VCaP (cell line): ENCODE data around the gene LDB3.

Source experiments
- H3K27ac ChIP-seq: fragments of 450-650 bp; 2 replicates; pipeline ENCODE4 v1.5.1; 2017
- TF ChIP-seq, protein P1 (sequence below): fragments of 450-650 bp; conservative IDR thresholded peaks from 2 replicates; pipeline ENCODE4 v1.5.1; 2017; ENCODE audit warnings: mild to moderate bottlenecking, moderate library complexity

The LDB3 gene

DNA sequence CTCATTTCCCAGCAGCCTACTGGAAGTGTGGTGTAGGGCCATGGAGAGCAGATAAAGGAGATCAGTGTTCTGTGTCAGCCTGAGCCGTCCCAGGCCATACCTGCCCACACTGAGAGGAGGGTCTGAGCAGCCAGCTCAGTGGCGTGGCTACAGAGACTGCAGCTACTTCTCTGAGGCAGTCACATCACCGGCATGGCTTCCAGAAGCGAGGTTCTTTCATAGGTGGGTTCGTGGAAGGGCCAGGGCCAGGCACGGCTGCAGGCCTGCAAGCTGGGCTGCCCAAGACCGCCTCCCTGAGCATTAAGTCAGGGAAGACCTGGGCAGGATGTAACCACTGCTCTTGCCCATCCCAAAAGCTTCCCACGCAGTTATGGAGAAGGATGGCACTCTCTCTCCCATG lies 34.9 kb downstream of the LDB3 start:
- no peak overlapping the region for H3K27ac ChIP-seq
- TF ChIP-seq, protein P1, sequence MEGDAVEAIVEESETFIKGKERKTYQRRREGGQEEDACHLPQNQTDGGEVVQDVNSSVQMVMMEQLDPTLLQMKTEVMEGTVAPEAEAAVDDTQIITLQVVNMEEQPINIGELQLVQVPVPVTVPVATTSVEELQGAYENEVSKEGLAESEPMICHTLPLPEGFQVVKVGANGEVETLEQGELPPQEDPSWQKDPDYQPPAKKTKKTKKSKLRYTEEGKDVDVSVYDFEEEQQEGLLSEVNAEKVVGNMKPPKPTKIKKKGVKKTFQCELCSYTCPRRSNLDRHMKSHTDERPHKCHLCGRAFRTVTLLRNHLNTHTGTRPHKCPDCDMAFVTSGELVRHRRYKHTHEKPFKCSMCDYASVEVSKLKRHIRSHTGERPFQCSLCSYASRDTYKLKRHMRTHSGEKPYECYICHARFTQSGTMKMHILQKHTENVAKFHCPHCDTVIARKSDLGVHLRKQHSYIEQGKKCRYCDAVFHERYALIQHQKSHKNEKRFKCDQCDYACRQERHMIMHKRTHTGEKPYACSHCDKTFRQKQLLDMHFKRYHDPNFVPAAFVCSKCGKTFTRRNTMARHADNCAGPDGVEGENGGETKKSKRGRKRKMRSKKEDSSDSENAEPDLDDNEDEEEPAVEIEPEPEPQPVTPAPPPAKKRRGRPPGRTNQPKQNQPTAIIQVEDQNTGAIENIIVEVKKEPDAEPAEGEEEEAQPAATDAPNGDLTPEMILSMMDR, result no peak

DNA sequence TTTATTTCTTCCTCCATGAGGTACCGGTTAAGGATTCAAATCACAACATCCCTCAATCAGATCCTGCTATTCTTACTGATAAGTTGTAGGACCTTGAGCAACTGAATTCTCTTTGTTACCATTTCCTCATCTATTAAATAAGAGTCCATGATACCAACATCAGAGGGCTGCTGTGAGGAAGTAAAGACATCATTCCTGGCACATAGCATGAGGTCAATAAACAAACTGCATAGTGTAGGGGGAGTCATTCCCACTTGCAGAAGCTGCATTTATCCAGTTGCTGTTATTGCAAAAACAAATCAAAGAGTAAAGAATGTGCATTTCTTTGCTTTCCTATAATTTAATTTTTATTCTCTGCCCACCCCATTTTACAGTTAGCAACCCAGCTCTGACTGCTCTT lies 36.8 kb downstream of the LDB3 start:
- TF ChIP-seq, protein P1, result no peak
- no peak overlapping the region for H3K27ac ChIP-seq

DNA sequence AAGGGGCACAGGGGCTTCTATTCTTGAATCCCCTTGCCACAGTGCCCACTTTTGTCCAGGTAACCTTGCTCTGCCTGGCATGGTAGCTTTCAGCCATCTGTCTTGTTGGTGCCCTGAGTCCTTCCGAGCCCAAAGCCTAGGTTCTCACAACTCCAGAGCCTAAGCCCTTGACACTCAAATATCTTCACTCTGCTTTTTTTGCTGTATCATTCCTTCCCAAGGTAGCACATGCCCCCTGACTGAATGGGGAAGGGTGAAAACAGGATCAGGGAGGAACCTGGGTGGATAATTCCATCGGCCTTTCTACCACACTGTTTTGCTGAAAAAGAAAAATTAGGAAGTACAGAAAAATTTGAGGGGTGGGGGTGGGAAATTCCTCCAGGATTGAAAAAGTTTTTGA lies 37.6 kb downstream of the LDB3 start:
- TF ChIP-seq, protein P1, result no peak
- H3K27ac ChIP-seq, result no peak overlapping the region

DNA sequence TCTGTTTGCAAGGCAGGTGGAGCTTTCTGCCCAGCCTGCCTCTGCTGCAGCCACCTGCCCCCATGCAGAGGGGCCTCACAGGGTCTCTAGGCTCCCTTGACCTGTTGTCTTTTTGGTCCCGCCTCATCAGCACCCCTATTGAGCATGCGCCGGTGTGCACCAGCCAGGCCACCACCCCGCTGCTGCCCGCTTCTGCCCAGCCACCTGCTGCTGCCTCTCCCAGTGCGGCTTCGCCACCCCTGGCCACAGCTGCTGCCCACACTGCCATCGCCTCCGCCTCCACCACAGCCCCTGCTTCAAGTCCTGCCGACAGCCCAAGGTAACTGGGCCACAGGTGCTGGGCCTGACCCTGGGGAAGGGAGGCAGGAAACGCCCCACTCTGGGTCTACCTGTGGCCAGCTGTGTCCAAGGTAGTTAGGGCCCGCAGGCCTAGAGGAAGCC lies 38.1 kb downstream of the LDB3 start:
- H3K27ac ChIP-seq, result no peak overlapping the region
- TF ChIP-seq, protein P1, result no peak

DNA sequence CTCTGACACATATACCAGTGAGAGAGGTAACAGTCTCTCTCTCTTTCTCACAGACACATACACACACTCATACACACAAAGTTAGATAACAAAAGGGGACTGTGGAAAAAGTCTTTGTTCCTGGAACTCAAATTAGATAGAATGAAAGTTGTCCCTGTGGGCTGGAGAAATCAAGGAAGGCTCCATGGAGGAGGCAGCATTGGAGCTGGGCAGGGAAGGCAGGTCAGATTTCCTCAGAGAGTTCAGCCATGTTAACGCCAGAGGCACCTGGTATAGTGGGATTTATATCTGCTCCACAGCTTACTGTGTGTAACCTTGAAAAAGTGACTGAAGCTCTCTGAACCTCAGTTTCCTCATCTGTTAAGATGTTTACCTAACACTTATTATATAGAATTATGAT lies 38.7 kb downstream of the LDB3 start:
- TF ChIP-seq, protein P1, result no peak

DNA sequence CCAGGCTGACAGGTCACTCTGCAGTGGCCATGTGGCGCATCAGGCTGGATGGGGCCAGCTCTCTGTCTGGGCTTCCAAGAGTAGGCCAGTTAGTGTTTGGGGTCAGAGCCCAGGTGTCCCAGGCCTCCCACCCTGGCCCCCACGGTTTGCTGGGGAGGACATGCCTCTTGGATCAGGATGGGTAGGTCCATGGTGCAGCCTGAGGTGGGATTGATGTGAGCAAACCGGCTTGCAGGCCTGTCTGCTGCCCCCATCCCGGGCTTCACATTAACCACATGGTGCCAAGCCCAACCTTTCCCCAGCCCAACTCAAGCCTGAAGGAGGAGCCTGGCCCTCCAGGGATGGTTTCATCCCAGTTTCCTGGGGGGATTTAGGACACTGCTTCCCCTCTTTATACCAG lies 39.2 kb downstream of the LDB3 start:
- TF ChIP-seq, protein P1, result no peak
- no peak overlapping the region for H3K27ac ChIP-seq

More for the DNA sequence above, 38.7 kb downstream of the LDB3 start:
- no peak overlapping the region for H3K27ac ChIP-seq

DNA sequence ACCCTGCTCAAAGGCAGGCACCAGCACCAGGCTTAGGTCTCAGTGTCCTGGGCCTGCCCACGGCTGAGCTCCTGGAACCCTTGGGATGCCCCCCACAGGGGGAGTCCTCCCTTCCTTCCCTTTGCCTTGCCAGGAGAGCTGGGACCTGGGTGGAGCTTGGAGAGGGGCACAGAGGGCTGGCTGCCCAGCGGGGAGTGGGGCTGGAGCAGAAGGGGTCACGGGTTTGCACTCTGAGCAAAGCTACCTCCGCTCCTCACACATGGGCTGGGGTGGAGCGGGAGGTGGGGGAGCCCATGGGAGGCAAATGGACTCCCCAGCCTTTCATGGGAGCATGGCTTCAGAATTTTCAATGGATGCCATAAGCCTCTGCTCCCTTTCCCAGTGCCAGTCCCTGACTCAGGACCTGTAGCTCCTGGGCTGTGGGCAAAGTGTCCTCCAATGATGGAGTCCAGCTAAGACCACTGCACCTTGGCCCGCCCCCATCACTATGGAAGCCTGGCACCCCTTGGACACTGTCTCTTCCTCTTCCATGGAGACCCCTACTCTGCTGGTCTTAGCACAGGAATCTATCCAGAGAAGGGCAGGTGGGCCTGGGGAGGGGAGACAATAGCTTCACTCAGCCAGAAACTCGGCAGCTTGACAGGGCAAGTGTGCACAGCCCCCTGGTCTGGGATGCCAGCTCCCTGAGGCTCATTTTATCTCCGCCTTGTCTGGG lies 39.9 kb downstream of the LDB3 start:
- no peak overlapping the region for H3K27ac ChIP-seq
- TF ChIP-seq, protein P1, result no peak
